ENCODE results near the gene GSTCD.
"Not testable (repeated sequence)": the region's sequence is repeated elsewhere in the genome, so short reads cannot be mapped to it uniquely, and the experiment has no call there.

The GSTCD gene

DNA sequence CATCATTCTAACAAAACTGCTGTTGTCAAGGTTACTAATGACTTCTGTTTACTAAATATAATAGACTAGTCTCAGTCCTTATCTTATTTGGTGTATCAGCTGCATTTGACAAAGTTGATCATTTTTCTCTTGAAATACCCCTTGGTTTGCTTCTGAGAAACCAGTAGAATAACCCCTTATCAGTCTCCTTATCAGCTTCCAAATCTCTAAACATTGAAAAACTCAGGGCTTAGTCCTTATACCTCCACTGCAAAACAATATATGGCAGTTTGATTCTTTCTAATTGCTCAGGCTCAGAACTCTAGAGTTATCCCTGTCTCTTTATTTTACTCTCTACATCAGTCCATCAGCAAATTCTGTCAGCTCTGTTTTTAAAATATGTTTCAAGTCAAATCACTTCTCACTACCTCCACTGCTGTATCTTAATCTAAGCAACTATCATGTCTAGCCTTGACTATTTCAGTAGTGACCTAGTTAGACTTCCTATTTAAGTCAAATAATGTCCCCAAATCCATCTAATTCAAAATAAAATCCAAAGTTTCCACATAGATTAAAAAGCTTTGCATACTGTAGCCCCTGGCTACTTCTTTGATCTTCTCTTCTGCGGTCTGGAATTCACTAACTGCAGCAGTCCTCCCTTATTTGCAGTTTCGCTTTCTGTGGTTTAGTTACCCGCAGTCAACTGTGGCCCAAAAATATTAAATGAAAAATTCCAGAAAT, 99.6 kb downstream of the GSTCD start:
- no peak for TF ChIP-seq ZNF274 (IDR thresholded peaks at IDR 0.05; ENCODE audit: low read depth, low read length)
- no peak overlapping the region for H3K4me3 ChIP-seq (ENCODE audit: low read length)

DNA sequence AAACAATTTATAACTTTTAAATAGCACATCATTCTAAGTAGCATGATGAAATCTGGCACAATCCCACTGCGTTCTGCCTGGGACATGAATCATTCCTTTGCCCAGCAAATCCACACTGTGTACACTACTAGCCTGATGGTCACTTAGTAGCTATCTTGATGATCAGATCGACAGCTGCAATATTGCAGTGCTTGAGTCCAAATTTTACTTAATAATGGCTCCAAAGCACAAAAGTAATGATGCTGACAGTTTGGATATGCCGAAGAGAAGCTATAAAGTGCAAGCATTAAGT, 100.1 kb downstream of the GSTCD start:
- TF ChIP-seq ZNF274 (IDR thresholded peaks at IDR 0.05; ENCODE audit: low read depth, low read length) = no peak
- no peak overlapping the region for H3K4me3 ChIP-seq (ENCODE audit: low read length)

DNA sequence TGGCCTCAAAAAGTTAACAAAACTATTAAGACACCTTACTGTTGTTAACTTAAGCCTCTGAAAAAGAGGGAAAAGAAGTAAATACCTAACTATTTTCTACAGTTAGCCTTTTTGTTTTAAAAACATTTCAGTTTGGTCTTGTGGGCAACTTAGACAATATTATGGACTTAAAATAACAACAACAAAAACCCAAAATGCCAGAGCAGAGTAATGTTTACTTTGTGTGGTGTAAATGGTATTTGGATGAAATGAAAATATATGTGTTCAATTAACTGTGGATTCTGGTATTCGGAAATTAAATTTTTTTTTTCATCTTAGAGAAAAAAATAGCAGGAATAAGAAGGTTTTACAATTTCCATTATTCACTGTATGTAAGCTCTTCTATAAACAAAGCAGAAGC, 107.1 kb downstream of the GSTCD start:
- no peak for TF ChIP-seq ZNF274 (IDR thresholded peaks at IDR 0.05; ENCODE audit: low read depth, low read length)
- H3K4me3 ChIP-seq (ENCODE audit: low read length) = no peak overlapping the region

- no peak for TF ChIP-seq ZNF274 (IDR thresholded peaks at IDR 0.05; ENCODE audit: low read depth, low read length)
Observed at GRCh38 chr4:105822061-105822460, 113.5 kb downstream of the GSTCD start.

DNA sequence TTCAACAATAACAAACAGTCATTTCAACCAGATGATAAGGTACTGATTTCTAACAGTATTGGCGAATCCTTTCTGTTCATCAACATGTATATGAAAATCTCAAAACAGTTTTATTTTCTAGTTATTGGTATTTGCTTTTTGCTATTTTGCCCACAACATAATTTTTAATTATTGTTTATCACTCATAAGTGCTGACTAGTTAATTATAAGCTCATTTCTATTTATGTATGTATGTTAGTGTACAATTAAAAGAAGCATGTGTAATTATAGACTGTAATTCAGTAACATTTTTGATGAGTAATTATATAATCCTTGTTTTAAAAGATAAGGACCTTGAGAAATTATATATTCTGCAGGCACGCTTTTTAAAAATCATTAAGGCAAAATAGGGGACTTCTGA, 119.5 kb downstream of the GSTCD start:
- no peak overlapping the region for H3K4me3 ChIP-seq (ENCODE audit: low read length)
- TF ChIP-seq ZNF274 (IDR thresholded peaks at IDR 0.05; ENCODE audit: low read depth, low read length) = no peak

More at GRCh38 chr4:105822061-105822460, 113.5 kb downstream of the GSTCD start:
- H3K4me3 ChIP-seq (ENCODE audit: low read length) = no peak overlapping the region

DNA sequence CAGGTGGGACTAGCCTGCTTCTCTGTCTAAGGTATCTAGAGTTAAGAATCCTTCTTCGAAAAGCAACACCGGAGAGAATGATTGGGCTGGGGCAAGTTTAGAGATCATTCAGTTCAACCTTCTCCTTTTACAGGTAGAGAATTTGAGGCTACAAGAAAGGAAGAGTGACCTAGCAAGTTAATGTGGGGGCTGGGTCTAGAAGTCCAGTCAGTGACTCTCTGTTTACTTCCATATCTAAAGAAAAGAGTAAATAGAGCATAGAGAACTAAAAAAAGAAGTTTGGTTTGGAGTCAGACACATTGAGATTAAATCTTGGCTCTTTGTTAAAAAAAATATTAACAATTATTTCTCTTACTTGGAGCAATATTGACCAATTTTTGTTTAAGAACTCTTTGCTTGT, 122.6 kb downstream of the GSTCD start:
- no peak for TF ChIP-seq ZNF274 (IDR thresholded peaks at IDR 0.05; ENCODE audit: low read depth, low read length)

GRCh38 chr4:105835177-105835576, 126.6 kb downstream of the GSTCD start:
- no peak overlapping the region for H3K4me3 ChIP-seq (ENCODE audit: low read length)
- no peak for TF ChIP-seq ZNF274 (IDR thresholded peaks at IDR 0.05; ENCODE audit: low read depth, low read length)

More for the DNA sequence above, 122.6 kb downstream of the GSTCD start:
- H3K4me3 ChIP-seq (ENCODE audit: low read length) = no peak overlapping the region

- TF ChIP-seq ZNF274 (IDR thresholded peaks at IDR 0.05; ENCODE audit: low read depth, low read length) = no peak
Observed at GRCh38 chr4:105836537-105836936, 128.0 kb downstream of the GSTCD start.

GRCh38 chr4:105837037-105837436, 128.5 kb downstream of the GSTCD start:
- no peak for TF ChIP-seq ZNF274 (IDR thresholded peaks at IDR 0.05; ENCODE audit: low read depth, low read length)

More at GRCh38 chr4:105836537-105836936, 128.0 kb downstream of the GSTCD start:
- no peak overlapping the region for H3K4me3 ChIP-seq (ENCODE audit: low read length)

DNA sequence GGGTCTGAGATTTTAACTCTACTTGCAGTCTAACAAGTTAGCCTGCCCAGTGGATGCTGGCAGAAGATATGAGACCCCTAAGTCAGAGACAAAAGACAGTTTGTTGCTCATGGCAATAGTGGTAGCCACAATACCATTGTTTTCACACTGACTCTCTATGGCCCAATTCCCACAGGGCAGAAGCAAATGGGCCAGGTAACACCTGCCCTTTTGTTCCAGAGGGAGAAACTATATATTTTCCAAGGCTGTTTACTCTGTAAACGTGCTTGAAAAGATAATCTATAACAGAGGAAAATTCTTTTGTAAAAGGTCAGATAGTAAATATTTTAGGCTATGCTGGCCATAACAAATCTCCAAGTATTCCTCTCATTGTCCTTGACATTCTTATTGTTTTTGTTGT, 129.5 kb downstream of the GSTCD start:
- no peak for TF ChIP-seq ZNF274 (IDR thresholded peaks at IDR 0.05; ENCODE audit: low read depth, low read length)
- H3K4me3 ChIP-seq (ENCODE audit: low read length) = no peak overlapping the region

More at GRCh38 chr4:105837037-105837436, 128.5 kb downstream of the GSTCD start:
- no peak overlapping the region for H3K4me3 ChIP-seq (ENCODE audit: low read length)

GRCh38 chr4:105840426-105841174, 132.0 kb downstream of the GSTCD start:
- no peak overlapping the region for H3K4me3 ChIP-seq (ENCODE audit: low read length)
- no peak for TF ChIP-seq ZNF274 (IDR thresholded peaks at IDR 0.05; ENCODE audit: low read depth, low read length)

- no peak overlapping the region for H3K4me3 ChIP-seq (ENCODE audit: low read length)
- TF ChIP-seq ZNF274 (IDR thresholded peaks at IDR 0.05; ENCODE audit: low read depth, low read length) = no peak
Observed at GRCh38 chr4:105843941-105844340, 135.4 kb downstream of the GSTCD start.

DNA sequence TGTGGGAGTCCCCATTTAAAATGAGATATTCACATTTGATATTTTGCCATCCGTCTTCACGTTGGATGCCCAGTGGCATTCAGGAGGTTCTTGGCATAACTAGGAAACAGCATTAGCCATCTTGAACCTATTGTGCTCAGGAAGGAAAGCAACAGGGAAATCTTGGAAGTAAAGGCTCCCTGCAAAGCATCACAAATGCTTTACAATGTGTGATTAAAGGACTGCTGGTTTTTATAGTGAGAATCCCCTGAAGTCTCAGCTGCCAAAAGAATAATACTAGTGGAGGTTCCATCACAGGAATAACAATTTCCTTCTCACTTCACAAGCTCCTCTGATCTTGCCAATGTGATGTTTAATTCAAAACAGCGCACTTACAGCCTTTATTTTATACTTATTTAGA, 137.0 kb downstream of the GSTCD start:
- no peak overlapping the region for H3K4me3 ChIP-seq (ENCODE audit: low read length)
- no peak for TF ChIP-seq ZNF274 (IDR thresholded peaks at IDR 0.05; ENCODE audit: low read depth, low read length)

DNA sequence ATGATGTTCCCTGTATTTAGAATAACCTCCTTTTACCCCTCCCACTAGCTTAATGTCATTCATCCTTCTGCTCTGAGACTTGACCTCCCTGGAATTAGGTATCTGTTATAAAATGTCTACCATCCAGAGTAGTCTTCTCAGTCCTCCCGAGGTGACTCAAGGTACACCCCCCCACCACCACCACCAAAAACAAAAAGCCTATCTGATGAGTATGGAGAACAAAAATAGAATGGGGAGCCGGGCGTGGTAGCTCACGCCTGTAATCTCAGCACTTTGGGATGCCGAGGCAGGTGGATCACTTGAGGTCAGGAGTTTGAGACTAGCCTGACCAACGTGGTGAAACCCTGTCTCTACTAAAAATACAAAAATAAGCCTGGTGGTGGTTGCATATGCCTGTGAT, 139.8 kb downstream of the GSTCD start:
- H3K4me3 ChIP-seq (ENCODE audit: low read length) = not testable (repeated sequence)

DNA sequence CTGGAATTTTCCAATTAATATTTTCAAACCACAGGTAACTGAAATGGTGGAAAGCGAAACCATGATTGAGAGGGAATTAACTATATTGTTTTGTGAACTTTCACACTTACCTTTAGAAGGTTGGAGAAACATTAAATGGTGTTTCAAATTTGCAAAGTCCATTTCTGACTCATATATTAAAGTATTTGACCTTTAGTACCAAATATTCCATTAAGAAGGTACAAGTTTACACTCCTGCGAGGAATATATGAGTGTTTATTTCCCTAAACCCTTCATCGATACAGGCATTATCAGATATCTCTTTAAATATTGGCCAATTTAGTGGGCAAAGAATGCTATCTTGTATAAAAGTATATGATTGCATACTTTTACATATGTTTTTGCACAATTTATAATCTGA, 142.6 kb downstream of the GSTCD start:
- no peak for TF ChIP-seq ZNF274 (IDR thresholded peaks at IDR 0.05; ENCODE audit: low read depth, low read length)
- H3K4me3 ChIP-seq (ENCODE audit: low read length) = no peak overlapping the region

- not testable (repeated sequence) for H3K4me3 ChIP-seq (ENCODE audit: low read length)
Observed at GRCh38 chr4:105852230-105852629, 143.6 kb downstream of the GSTCD start.

Measured in GM08714 (cell line).